HEK293T (cell line): ENCODE data around the gene CCDC71L.
"Not testable (repeated sequence)": the region's sequence is repeated elsewhere in the genome, so short reads cannot be mapped to it uniquely, and the experiment has no call there.

Experiments
- CTCF ChIA-PET: fragments of 350-600 bp; formaldehyde crosslinking; extraction: SDS; loops from one replicate; lab custom pipeline; 2021; ENCODE audit warnings: antibody characterized with exemption, inconsistent platforms; lab: Yijun Ruan, JAX
- POLR2A ChIA-PET: fragments of 350-600 bp; formaldehyde crosslinking; extraction: SDS; loops from one replicate; lab custom pipeline; 2020; ENCODE audit warnings: antibody characterized with exemption, inconsistent platforms; lab: Yijun Ruan, JAX
- DNase-seq: peaks from one replicate; pipeline ENCODE4 v3.0.0; 2012; ENCODE audit warnings: mixed read lengths; ENCODE audit errors: extremely low spot score
- ARNT ChIP-seq: fragments of 450-650 bp; IDR thresholded peaks from 2 replicates; pipeline ENCODE4 v1.6.1; 2017; ENCODE audit warnings: mild to moderate bottlenecking
- BHLHE40 ChIP-seq: fragments of 450-650 bp; IDR thresholded peaks from 2 replicates; pipeline ENCODE4 v1.6.1; 2016; ENCODE audit warnings: mild to moderate bottlenecking, moderate library complexity, borderline replicate concordance
- CTBP1 ChIP-seq: fragments of 450-650 bp; IDR thresholded peaks from 2 replicates; pipeline ENCODE4 v1.6.1; 2016; ENCODE audit warnings: borderline replicate concordance
- ELF4 ChIP-seq: fragments of 450-650 bp; IDR thresholded peaks from 2 replicates; pipeline ENCODE4 v1.6.1; 2017; ENCODE audit warnings: antibody characterized with exemption
- FOXA1 ChIP-seq: fragments of 450-650 bp; IDR thresholded peaks from 2 replicates; pipeline ENCODE4 v1.6.1; 2016; ENCODE audit warnings: mild to moderate bottlenecking
- FOXK2 ChIP-seq: fragments of 450-650 bp; IDR thresholded peaks from 2 replicates; pipeline ENCODE4 v1.6.1; 2016; ENCODE audit warnings: mild to moderate bottlenecking
- FOXM1 ChIP-seq: fragments of 450-650 bp; IDR thresholded peaks from 2 replicates; pipeline ENCODE4 v1.6.1; 2017; ENCODE audit warnings: mild to moderate bottlenecking, borderline replicate concordance
- HDGF ChIP-seq: fragments of 450-650 bp; IDR thresholded peaks from 2 replicates; pipeline ENCODE4 v1.6.1; 2017; ENCODE audit warnings: antibody characterized with exemption, borderline replicate concordance
- L3MBTL2 ChIP-seq: fragments of 450-650 bp; conservative IDR thresholded peaks from 2 replicates; pipeline ENCODE4 v1.6.1; 2016; ENCODE audit warnings: mild to moderate bottlenecking
- LEF1 ChIP-seq: fragments of 450-650 bp; IDR thresholded peaks from 2 replicates; pipeline ENCODE4 v1.6.1; 2017; ENCODE audit warnings: mild to moderate bottlenecking, borderline replicate concordance
- NFRKB ChIP-seq: fragments of 450-650 bp; IDR thresholded peaks from 2 replicates; pipeline ENCODE4 v1.6.1; 2016; ENCODE audit warnings: mild to moderate bottlenecking, moderate library complexity
- PKNOX1 ChIP-seq: fragments of 450-650 bp; IDR thresholded peaks from 2 replicates; pipeline ENCODE4 v1.6.1; 2016
- SP1 ChIP-seq: fragments of 450-650 bp; IDR thresholded peaks from 2 replicates; pipeline ENCODE4 v1.6.1; 2017
- SUZ12 ChIP-seq: fragments of 450-650 bp; IDR thresholded peaks from 2 replicates; pipeline ENCODE4 v1.6.1; 2016; ENCODE audit warnings: mild to moderate bottlenecking
- TARDBP ChIP-seq: fragments of 450-650 bp; IDR thresholded peaks from 2 replicates; pipeline ENCODE4 v1.6.1; 2016
- ZNF384 ChIP-seq: fragments of 450-650 bp; IDR thresholded peaks from 2 replicates; pipeline ENCODE4 v1.6.1; 2016

CCDC71L gene

GRCh38 chr7:106681815-106682495, 21.0 kb upstream of the CCDC71L start:
- ChIA-PET POLR2A (no interaction called here), CTCF (no interaction called here)
- TF ChIP-seq FOXM1 (no peak), L3MBTL2 (no peak), PKNOX1 (no peak), ELF4 (no peak), ARNT (no peak), FOXA1 (no peak), HDGF (no peak)
- no peak for DNase-seq

- TF ChIP-seq PKNOX1 (no peak), ELF4 (no peak), CTBP1 (no peak), BHLHE40 (no peak), LEF1 (no peak), FOXM1 (no peak), FOXK2 (no peak), FOXA1 (no peak), ARNT (no peak), ZNF384 (no peak), TARDBP (no peak), SP1 (no peak), L3MBTL2 (no peak), HDGF (no peak), NFRKB (no peak), SUZ12 (no peak)
- CTCF ChIA-PET: no interaction called here
- POLR2A ChIA-PET: interaction anchor here (0.9 kb wide), 1 partner anchor 19 kb away, joined by 3 read pairs; no protein-coding TSS in a partner anchor
- DNase-seq: no peak
These were observed 18.4 kb upstream of the CCDC71L start for GRCh38 chr7:106679153-106679931.

GRCh38 chr7:106678795-106679152, 17.8 kb upstream of the CCDC71L start:
- POLR2A ChIA-PET: interaction anchor here (0.9 kb wide), 1 partner anchor 18 kb away, joined by 3 read pairs; no protein-coding TSS in a partner anchor
- TF ChIP-seq FOXM1 (no peak), FOXK2 (no peak), PKNOX1 (no peak), BHLHE40 (no peak), TARDBP (no peak), ARNT (no peak), HDGF (no peak), SP1 (no peak), L3MBTL2 (no peak), ELF4 (no peak), ZNF384 (no peak), FOXA1 (no peak), LEF1 (no peak), CTBP1 (no peak)
- DNase-seq: no peak
- CTCF ChIA-PET: interaction anchor here (0.6 kb wide), 1 partner anchor 460 kb away, joined by 4 read pairs; no protein-coding TSS in a partner anchor

GRCh38 chr7:106676506-106676905, 15.5 kb upstream of the CCDC71L start:
- CTCF ChIA-PET, DNase-seq, POLR2A ChIA-PET: not testable (repeated sequence)

- POLR2A ChIA-PET, CTCF ChIA-PET, DNase-seq: not testable (repeated sequence)
These were observed 12.7 kb upstream of the CCDC71L start for GRCh38 chr7:106673688-106674087.

- POLR2A ChIA-PET, CTCF ChIA-PET, DNase-seq: not testable (repeated sequence)
These were observed 11.0 kb upstream of the CCDC71L start for GRCh38 chr7:106671930-106672329.

- TF ChIP-seq SUZ12 (no peak), HDGF (no peak), FOXK2 (no peak), ZNF384 (no peak)
- ChIA-PET CTCF (no interaction called here), POLR2A (no interaction called here)
- no peak for DNase-seq
These were observed 10.2 kb upstream of the CCDC71L start for GRCh38 chr7:106671160-106671559.
